Nephron progenitor cell (in vitro differentiated cells): ENCODE measurements around the gene CHKA.

Source experiments
- DNase-seq: peaks from one replicate; pipeline ENCODE4 v3.0.0; 2021
- H3K27ac Mint-ChIP-seq: 2 replicates; pipeline ENCODE4 v1.8.0; 2021; ENCODE audit warnings: mild to moderate bottlenecking, moderate library complexity, mixed read lengths
- H3K27me3 Mint-ChIP-seq: 2 replicates; pipeline ENCODE4 v1.8.0; 2021; ENCODE audit warnings: mild to moderate bottlenecking, low read depth, mixed read lengths; ENCODE audit not compliant: poor library complexity
- H3K36me3 Mint-ChIP-seq: 2 replicates; pipeline ENCODE4 v1.8.0; 2021; ENCODE audit warnings: low read depth, mixed read lengths
- H3K4me1 Mint-ChIP-seq: 2 replicates; pipeline ENCODE4 v1.8.0; 2021; ENCODE audit warnings: mixed read lengths
- H3K4me3 Mint-ChIP-seq: 2 replicates; pipeline ENCODE4 v1.8.0; 2021; ENCODE audit warnings: mild to moderate bottlenecking, moderate library complexity, mixed read lengths
- H3K9me3 Mint-ChIP-seq: 2 replicates; pipeline ENCODE4 v1.8.0; 2021; ENCODE audit warnings: mild to moderate bottlenecking, moderate library complexity, mixed read lengths
- CTCF ChIP-seq: fragments of 200-600 bp; sonication (generic); IDR thresholded peaks from 2 replicates; pipeline ENCODE4 v1.5.0; 2021; ENCODE audit warnings: antibody characterized with exemption

The CHKA gene

GRCh38 chr11:68146704-68147474 is 25.7 kb upstream of the CHKA start:
- no peaks in the 10 kb centered on the region for H3K36me3 Mint-ChIP-seq
- no peak for TF ChIP-seq CTCF
- H3K27me3 Mint-ChIP-seq: peaks cover 7% of the 10 kb centered on the region
- no peaks in the 10 kb centered on the region for H3K9me3 Mint-ChIP-seq
- no peak overlapping the region for H3K27ac Mint-ChIP-seq
- H3K4me1 Mint-ChIP-seq: peaks cover 15% of the 10 kb centered on the region
- no peak overlapping the region for H3K4me3 Mint-ChIP-seq
- no peak for DNase-seq

- Mint-ChIP-seq H3K9me3 (no peaks in the 10 kb centered on the region), H3K4me1 (peaks cover 15% of the 10 kb centered on the region), H3K4me3 (no peak overlapping the region), H3K36me3 (no peaks in the 10 kb centered on the region), H3K27ac (no peak overlapping the region), H3K27me3 (peaks cover 7% of the 10 kb centered on the region)
- no peak for DNase-seq
- TF ChIP-seq CTCF: no peak
Measured at GRCh38 chr11:68146010-68146540, 24.9 kb upstream of the CHKA start.

GRCh38 chr11:68145120-68145866 is 24.1 kb upstream of the CHKA start:
- H3K36me3 Mint-ChIP-seq: no peaks in the 10 kb centered on the region
- DNase-seq: no peak
- H3K4me1 Mint-ChIP-seq: peaks cover 18% of the 10 kb centered on the region
- H3K27ac Mint-ChIP-seq: no peak overlapping the region
- peaks cover 7% of the 10 kb centered on the region for H3K27me3 Mint-ChIP-seq
- no peaks in the 10 kb centered on the region for H3K9me3 Mint-ChIP-seq
- no peak for TF ChIP-seq CTCF
- H3K4me3 Mint-ChIP-seq: no peak overlapping the region

- Mint-ChIP-seq H3K27ac (no peak overlapping the region), H3K9me3 (no peaks in the 10 kb centered on the region), H3K4me3 (no peak overlapping the region), H3K27me3 (peaks cover 3% of the 10 kb centered on the region), H3K36me3 (no peaks in the 10 kb centered on the region), H3K4me1 (peaks cover 20% of the 10 kb centered on the region)
- DNase-seq: no peak
- no peak for TF ChIP-seq CTCF
Measured at GRCh38 chr11:68143310-68143689, 22.1 kb upstream of the CHKA start.

GRCh38 chr11:68142441-68143309 is 21.5 kb upstream of the CHKA start:
- peaks cover 16% of the 10 kb centered on the region for H3K4me1 Mint-ChIP-seq
- no peak for DNase-seq
- peaks cover 3% of the 10 kb centered on the region for H3K27me3 Mint-ChIP-seq
- no peak overlapping the region for H3K27ac Mint-ChIP-seq
- H3K9me3 Mint-ChIP-seq: peaks cover 2% of the 10 kb centered on the region
- no peak for TF ChIP-seq CTCF
- H3K36me3 Mint-ChIP-seq: no peaks in the 10 kb centered on the region
- no peak overlapping the region for H3K4me3 Mint-ChIP-seq
